Dermis blood vessel endothelial cell (primary cell): ENCODE results near the gene CCDC38. TPM values are rescaled to one million over a fixed set of nuclear protein-coding genes. Genes with fewer than 3 reads are reported as not detected.
"Not testable (repeated sequence)": the region's sequence is repeated elsewhere in the genome, so short reads cannot be mapped to it uniquely, and the experiment has no call there.

Source experiments
- DNase-seq: peaks from one replicate; pipeline ENCODE4 v3.0.0; 2010
- total RNA-seq: library from RNA; depleted of rRNA; stranded (reverse); fragments of >200 nt; gene quantifications from 2 replicates; pipeline ENCODE4 v1.2.3, GENCODE V29; 2014

Gene CCDC38
- total RNA-seq, 1 donor from 2014 or later = not detected

DNA sequence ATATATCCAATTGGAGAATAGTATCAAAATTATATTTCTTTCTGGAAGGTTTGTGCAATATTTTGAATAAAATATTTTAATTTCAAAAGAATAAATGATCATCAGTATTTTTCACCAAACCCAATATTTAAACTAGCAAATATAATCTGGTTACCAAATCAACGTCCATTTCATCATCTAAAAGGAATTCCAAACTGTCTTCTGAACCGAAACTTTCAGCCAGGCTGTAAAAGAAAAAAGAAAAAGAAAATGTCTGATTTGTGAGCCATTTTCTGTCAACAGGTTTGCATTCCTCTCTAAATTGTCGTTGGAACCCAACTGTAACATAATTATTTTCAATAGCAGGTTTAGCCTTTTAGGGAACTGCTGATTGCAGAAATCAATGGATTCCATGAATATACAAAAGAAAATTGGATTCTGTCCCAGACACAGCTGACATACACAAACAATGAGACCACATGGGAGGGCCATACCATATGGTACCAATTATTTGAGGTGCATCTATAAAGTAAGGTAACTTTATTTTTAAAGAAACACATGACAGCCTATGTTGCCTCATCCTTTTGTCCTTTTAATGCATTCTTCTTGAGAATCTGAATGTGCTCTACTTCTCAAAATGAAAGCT lies 61.0 kb downstream of the CCDC38 start:
- DNase-seq = no peak

GRCh38 chr12:95880895-95881294 lies 61.5 kb downstream of the CCDC38 start:
- no peak for DNase-seq

GRCh38 chr12:95877622-95878021 lies 64.8 kb downstream of the CCDC38 start:
- DNase-seq = peak; percentile 9

DNA sequence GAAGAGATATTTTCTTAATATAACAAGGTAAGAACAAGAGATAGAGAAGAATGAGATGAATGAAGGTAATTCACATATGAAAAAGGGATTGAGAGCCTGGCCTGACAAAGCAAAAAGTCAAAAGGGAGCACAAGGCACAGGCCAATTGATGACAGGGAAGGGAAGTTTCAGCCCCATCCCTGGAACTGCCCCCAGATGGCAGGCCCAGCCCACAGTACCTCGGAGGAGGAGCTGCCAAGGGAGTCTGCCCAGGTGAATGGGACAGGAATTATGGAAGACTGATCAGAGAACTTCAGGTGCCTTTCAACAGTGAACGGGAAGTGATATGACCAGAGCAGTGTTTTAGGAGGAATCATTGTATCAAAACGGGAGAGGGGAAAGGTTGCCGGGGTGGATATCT lies 68.0 kb downstream of the CCDC38 start:
- no peak for DNase-seq

- no peak for DNase-seq
These were observed 71.5 kb downstream of the CCDC38 start for GRCh38 chr12:95870897-95871296.

DNA sequence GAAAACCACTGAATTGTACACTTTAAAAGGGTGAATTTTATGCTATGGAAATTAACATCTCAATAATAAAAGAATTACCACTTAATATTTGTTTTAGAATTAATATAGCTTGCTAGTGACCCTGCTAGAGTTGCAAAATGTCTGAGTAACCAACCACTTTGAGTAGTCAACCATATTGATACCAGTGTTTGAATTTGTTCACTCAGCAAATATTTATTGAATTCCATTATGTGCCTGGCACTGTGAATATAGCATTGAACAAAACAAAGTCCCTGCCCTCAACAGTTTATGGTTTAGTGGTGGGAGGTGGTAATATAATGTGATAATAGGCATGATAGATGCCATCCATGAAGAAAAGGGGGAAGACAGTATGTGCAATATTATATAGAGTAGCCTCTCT lies 79.1 kb downstream of the CCDC38 start:
- DNase-seq = no peak

DNA sequence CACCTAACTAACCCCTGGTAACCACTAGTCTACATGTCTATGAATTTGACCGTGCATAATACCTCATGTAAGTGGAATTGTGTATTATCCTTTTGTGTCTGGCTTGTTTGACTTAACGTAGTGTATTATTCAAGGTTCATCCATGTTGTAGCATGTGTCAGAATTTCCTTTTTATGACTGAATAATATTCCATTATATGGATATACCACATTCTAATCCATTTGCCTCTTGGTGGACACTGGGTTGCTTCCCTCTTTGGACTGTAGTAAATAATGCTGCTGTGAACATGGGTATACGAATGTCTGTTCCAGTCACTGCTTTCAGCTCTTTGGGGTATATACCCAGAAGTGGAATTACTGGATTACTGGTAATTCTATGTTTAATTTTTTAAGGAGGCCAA lies 80.4 kb downstream of the CCDC38 start:
- DNase-seq = no peak

GRCh38 chr12:95859947-95860850 lies 82.2 kb downstream of the CCDC38 start:
- DNase-seq = no peak

GRCh38 chr12:95859344-95859816 lies 83.0 kb downstream of the CCDC38 start:
- DNase-seq = peak; percentile 44

- peak; percentile 98 for DNase-seq
These were observed 83.7 kb downstream of the CCDC38 start, which contains the start of gene SNRPF for GRCh38 chr12:95858451-95859343. SNRPF (plus strand) TSS chr12:95858952; CDS start chr12:95859074, 122 bp downstream.

DNA sequence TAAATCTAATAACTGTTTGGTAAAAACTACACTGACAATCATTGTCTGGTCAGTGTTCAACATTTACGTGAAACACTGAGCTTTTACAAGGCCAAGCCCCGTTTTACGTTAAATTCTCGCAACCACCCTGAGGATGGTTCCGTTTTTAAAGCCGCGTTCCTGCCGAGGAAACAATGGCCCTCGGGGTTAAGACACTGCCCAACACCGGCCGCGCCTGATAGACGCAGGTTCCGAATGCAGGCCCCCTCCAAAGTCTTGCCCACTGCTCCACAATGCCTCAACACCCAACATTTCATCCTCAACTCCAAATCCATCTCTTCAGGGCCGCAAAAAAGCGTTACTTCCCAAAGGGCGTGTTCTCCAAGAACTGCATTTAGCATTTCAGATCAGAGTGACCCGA lies 84.6 kb downstream of the CCDC38 start:
- no peak for DNase-seq

- DNase-seq = no peak
These were observed 85.3 kb downstream of the CCDC38 start for GRCh38 chr12:95857156-95857555.

GRCh38 chr12:95852133-95852532 lies 90.3 kb downstream of the CCDC38 start:
- DNase-seq = no peak

- no peak for DNase-seq
These were observed 90.8 kb downstream of the CCDC38 start for GRCh38 chr12:95851606-95852005.

DNA sequence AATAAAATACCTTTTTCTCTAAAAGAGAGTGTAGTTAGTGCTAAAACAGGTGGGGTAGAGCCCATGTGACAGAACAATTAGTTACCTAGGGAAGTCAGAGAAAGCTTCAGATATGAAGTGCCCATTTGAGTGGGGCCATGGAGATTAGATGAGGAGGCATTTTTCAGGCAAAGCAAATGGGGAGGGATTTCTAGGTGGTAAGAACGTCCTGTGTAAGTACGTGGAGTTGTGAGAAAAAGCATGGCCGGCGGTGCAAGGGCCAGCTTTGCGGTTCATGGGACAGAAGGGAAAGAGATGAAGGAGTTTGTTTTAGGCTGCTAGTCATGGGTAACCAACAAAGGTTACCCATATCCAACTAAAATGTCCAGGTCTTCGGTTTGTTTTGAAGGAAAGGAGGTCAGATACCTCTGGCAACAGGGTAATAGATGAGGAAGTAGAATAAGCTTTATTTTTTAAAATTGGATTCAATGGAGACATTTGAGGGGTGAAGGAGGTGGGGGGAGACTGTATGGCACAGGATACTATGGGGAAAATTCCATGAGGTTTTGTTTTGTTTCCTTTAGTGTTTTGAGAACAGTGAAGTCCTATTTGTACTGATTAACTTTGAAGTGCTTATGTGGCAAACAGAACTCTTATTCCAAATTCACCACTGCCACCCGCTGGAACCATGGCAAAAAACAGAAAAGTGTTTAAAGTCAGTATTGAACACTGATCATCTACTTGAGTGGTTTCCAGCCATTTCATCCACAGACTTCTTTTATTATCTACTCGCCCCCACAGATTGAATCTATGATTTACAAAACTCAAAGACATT lies 93.6 kb downstream of the CCDC38 start:
- peak; percentile 77 for DNase-seq

GRCh38 chr12:95842426-95842825 lies 100.0 kb downstream of the CCDC38 start:
- DNase-seq = not testable (repeated sequence)

GRCh38 chr12:95838125-95838524 lies 104.3 kb downstream of the CCDC38 start:
- peak; percentile 43 for DNase-seq

DNA sequence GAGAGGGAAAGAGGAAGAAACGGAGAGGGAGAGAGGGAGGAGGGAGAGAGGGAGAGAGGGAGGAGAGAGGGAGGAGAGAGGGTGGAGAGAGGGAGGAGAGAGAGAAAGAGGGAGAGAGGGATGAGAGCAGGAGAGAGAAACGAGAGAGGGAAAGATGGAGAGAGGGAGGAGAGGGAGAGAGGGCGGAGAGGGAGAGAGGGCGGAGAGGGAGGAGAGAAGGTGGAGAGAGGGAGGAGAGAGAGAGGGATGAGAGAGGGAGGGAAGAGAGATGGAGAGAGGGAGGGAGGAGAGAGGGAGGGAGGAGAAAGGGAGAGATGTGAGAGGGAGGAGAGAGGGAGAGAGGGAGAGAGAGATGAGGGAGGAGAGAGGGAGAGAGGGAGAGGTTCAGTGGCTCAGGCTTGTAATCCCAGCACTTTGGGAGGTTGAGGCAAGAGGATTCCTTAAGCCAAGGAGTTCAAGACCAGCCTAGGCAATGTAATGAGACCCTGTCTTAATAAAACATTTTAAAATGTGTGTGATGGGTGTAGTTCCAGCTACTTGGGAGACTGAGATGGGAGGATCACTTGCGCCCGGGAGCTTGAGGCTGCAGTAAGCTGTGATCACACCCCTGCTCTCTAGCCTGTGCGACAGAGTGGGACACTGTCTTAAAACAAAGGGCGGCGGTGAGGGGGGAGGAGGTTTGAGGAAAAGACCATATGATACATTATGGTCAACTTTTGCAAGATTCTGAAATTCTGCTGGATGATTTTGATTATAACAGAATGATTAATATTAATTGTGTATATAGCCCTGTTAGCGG lies 105.0 kb downstream of the CCDC38 start:
- peak; percentile 24 for DNase-seq

DNA sequence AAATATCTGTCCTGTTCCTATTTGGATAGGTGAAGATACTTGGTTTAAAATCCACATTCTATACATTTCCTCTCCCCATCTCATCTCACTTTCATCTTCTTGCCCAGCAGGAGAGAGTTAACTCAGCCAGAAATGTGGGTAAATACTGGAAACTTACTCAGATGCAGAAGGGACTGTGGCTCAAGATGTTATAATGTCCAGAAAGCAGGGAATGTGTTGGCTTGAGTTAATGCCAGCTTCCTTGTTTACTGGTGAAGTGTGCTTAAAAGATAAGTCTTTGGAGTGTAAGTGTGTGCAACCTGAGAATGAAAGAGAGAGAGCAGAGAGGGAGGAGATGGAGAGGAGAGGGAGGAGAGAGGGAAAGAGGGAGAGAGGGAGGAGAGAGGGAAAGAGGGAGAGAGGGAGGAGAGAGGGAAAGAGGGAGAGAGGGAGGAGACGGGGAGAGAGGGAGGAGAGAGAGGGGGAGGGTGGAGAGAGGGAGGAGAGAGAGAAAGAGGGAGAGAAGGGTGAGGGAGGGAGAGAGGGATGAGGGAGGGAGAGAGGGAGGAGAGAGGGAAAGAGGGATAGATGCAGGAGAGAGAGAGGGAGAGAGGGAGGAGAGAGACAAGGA lies 105.7 kb downstream of the CCDC38 start:
- peak; percentile 38 for DNase-seq

DNA sequence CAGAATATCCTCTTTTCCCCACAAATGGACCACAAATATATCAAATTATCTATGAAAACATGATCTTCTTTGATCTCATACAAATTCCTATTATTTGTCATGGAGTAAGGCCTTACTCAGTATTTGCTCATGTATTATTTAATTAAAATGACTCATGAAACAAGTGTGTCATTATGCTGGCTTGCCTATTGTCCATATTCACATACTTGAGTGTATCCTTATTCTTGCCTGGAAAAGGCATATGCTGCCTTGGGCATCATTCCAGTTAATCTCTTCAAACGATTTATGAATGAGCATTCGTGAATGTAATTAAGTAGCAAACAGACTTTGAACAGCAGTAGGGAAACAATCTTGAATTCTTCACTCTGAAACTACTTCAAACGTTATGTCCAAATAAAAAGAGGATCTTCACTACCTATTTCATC lies 106.2 kb downstream of the CCDC38 start:
- peak; percentile 90 for DNase-seq
